A673 (cell line): Measurements from ENCODE around the gene GLCE. TPM values are rescaled to one million over a fixed set of nuclear protein-coding genes. Genes with fewer than 3 reads are reported as not detected.

Experiments used
- BruUV-seq: library from RNA; stranded (reverse); fragments of 400-500 nt; replicated peaks from 2 replicates; lab custom pipeline; 2021; lab: Mats Ljungman, UMichigan
- CTCF ChIA-PET: fragments of 300-600 bp; sonication (Branson Sonifier 250); formaldehyde crosslinking; loops from one replicate; lab custom pipeline; 2022; ENCODE audit warnings: antibody characterized with exemption; lab: Charles Lee
- POLR2A ChIA-PET: fragments of 300-600 bp; sonication (Branson Sonifier 250); formaldehyde crosslinking; loops from one replicate; lab custom pipeline; 2022; ENCODE audit warnings: antibody characterized with exemption; ENCODE audit not compliant: low non-redundant PET; lab: Charles Lee
- DNase-seq: peaks from one replicate; pipeline ENCODE4 v3.0.0-alpha.2; 2015; ENCODE audit warnings: low spot score
- H3K27ac ChIP-seq: fragments of 200-600 bp; sonication (generic); 2 replicates; pipeline ENCODE4 v1.5.1; 2016; ENCODE audit warnings: mixed run types, low read depth, mild to moderate bottlenecking, mixed read lengths, antibody characterized with exemption, low read length; ENCODE audit not compliant: poor library complexity, severe bottlenecking
- H3K27me3 ChIP-seq: fragments of 200-600 bp; sonication (generic); replicated peaks from 2 replicates; pipeline ENCODE4 v1.6.1; 2017; ENCODE audit warnings: mixed run types, low read depth, mild to moderate bottlenecking, mixed read lengths, antibody characterized with exemption, low read length; ENCODE audit not compliant: insufficient read depth, poor library complexity
- H3K36me3 ChIP-seq: fragments of 200-600 bp; sonication (generic); 2 replicates; pipeline ENCODE4 v1.6.1; 2016; ENCODE audit warnings: mixed run types, mild to moderate bottlenecking, mixed read lengths, antibody characterized with exemption, low read length; ENCODE audit not compliant: insufficient read depth, poor library complexity, severe bottlenecking
- H3K4me1 ChIP-seq: fragments of 200-600 bp; sonication (generic); 2 replicates; pipeline ENCODE4 v1.6.1; 2017; ENCODE audit warnings: mixed run types, mild to moderate bottlenecking, mixed read lengths, antibody characterized with exemption, low read length; ENCODE audit not compliant: insufficient read depth, poor library complexity, severe bottlenecking
- H3K4me3 ChIP-seq: fragments of 200-600 bp; sonication (generic); 2 replicates; pipeline ENCODE4 v1.5.1; 2016; ENCODE audit warnings: low read depth, mixed run types, mild to moderate bottlenecking, mixed read lengths, low read length; ENCODE audit not compliant: poor library complexity, severe bottlenecking
- H3K9me3 ChIP-seq: fragments of 200-600 bp; sonication (generic); 2 replicates; pipeline ENCODE4 v1.6.1; 2016; ENCODE audit warnings: mixed run types, low read depth, mild to moderate bottlenecking, mixed read lengths, antibody characterized with exemption, low read length; ENCODE audit not compliant: poor library complexity, severe bottlenecking
- EZH2 ChIP-seq: fragments of 200-600 bp; sonication (generic); IDR thresholded peaks from 2 replicates; pipeline ENCODE4 v1.6.1; 2017; ENCODE audit warnings: borderline replicate concordance, low read depth, mild to moderate bottlenecking, mixed read lengths, antibody characterized with exemption, low read length; ENCODE audit not compliant: poor library complexity, severe bottlenecking
- intact Hi-C: fragments of 100-400 bp; cut with micrococcal nuclease; formaldehyde crosslinking; loops from one replicate; pipeline ENCODE4 v1.10.0; 2022; ENCODE audit not compliant: unreplicated experiment
- total RNA-seq: library from RNA; stranded (reverse); gene quantifications from 2 replicates; pipeline ENCODE4 v1.2.3, GENCODE V29; 2021
- TF ChIP-seq, protein P1 (sequence below): fragments of 300-800, 200-600 bp; sonication (generic); conservative IDR thresholded peaks from 2 replicates; pipeline ENCODE4 v1.5.1; 2017; ENCODE audit warnings: low read depth, mild to moderate bottlenecking, antibody characterized with exemption, low read length, moderate library complexity, mixed read lengths

Gene GLCE
- total RNA-seq, 1 experiment from 2014 or later: 44.6 TPM

DNA sequence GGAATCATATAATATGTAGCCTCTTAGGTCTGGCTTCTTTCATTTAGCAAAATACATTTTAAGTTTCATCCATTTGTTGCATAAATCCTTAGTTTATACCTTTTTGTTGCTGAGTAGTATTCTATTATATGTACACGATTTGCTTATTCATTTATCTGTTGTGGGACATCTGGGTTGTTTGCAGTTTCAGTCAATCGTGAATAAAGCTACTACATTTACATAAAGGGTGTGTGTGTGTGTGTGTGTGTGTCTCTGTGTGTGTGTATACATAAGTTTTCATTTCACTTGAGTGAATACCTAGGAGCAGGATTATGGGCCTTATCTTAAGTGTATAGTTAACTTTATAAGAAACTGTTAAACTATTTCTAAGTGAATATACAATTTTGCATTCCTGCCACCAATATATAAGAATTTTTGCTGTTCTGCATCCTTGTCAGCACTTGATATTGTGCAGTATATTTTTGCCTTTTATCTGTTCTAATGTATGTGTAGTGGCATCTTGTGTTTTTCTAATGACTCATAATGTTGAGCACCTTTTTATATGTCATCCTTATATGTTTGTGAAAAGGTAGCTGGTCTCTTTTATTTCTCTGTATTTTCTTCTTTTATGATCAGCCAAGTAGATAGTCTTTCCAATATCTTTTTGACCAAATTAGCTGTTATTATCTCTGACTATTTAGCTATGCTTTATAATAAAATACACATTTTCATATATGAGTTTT is 55.0 kb downstream of the GLCE start:
- no peaks in the 10 kb centered on the region for H3K36me3 ChIP-seq
- H3K27me3 ChIP-seq: no peaks in the 10 kb centered on the region
- POLR2A ChIA-PET: no interaction called here
- TF ChIP-seq, protein P1, sequence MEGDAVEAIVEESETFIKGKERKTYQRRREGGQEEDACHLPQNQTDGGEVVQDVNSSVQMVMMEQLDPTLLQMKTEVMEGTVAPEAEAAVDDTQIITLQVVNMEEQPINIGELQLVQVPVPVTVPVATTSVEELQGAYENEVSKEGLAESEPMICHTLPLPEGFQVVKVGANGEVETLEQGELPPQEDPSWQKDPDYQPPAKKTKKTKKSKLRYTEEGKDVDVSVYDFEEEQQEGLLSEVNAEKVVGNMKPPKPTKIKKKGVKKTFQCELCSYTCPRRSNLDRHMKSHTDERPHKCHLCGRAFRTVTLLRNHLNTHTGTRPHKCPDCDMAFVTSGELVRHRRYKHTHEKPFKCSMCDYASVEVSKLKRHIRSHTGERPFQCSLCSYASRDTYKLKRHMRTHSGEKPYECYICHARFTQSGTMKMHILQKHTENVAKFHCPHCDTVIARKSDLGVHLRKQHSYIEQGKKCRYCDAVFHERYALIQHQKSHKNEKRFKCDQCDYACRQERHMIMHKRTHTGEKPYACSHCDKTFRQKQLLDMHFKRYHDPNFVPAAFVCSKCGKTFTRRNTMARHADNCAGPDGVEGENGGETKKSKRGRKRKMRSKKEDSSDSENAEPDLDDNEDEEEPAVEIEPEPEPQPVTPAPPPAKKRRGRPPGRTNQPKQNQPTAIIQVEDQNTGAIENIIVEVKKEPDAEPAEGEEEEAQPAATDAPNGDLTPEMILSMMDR: no peak
- TF ChIP-seq EZH2: no peak
- peaks cover 4% of the 10 kb centered on the region for H3K9me3 ChIP-seq
- CTCF ChIA-PET: no interaction called here
- intact Hi-C loops: no loop called here
- BruUV-seq: no TSS peak
- no peaks in the 10 kb centered on the region for H3K4me1 ChIP-seq
- H3K4me3 ChIP-seq: no peak overlapping the region
- no peak overlapping the region for H3K27ac ChIP-seq
- DNase-seq: no peak

GRCh38 chr15:69217381-69217780 is 56.9 kb downstream of the GLCE start:
- no peak for TF ChIP-seq EZH2
- TF ChIP-seq, protein P1: no peak
- Histone ChIP-seq H3K27ac (no peak overlapping the region), H3K4me1 (no peaks in the 10 kb centered on the region), H3K9me3 (peaks cover 10% of the 10 kb centered on the region), H3K27me3 (no peaks in the 10 kb centered on the region), H3K4me3 (no peak overlapping the region), H3K36me3 (no peaks in the 10 kb centered on the region)
- POLR2A ChIA-PET: no interaction called here
- BruUV-seq: no TSS peak
- intact Hi-C loops: no loop called here
- no peak for DNase-seq
- CTCF ChIA-PET: no interaction called here

GRCh38 chr15:69219690-69220089 is 59.3 kb downstream of the GLCE start:
- no peak overlapping the region for H3K27ac ChIP-seq
- no peak for DNase-seq
- no peak overlapping the region for H3K4me3 ChIP-seq
- no peak for TF ChIP-seq EZH2
- TF ChIP-seq, protein P1: no peak
- H3K27me3 ChIP-seq: no peaks in the 10 kb centered on the region
- intact Hi-C loops: no loop called here
- peaks cover 22% of the 10 kb centered on the region for H3K9me3 ChIP-seq
- no peaks in the 10 kb centered on the region for H3K36me3 ChIP-seq
- ChIA-PET CTCF (no interaction called here), POLR2A (no interaction called here)
- no TSS peak for BruUV-seq
- no peaks in the 10 kb centered on the region for H3K4me1 ChIP-seq
